PC-9 (cell line): ENCODE results near the gene ACSM5.

Experiments
- CTCF ChIP-seq: fragments of 200-600 bp; sonication (generic); conservative IDR thresholded peaks from 2 replicates; pipeline ENCODE4 v1.6.1; 2017; ENCODE audit warnings: mixed run types, antibody characterized with exemption, mild to moderate bottlenecking, moderate library complexity
- EZH2 ChIP-seq: fragments of 200-600 bp; sonication (generic); IDR thresholded peaks from 2 replicates; pipeline ENCODE4 v1.8.0; 2017; ENCODE audit warnings: antibody characterized with exemption, low read depth

- TF ChIP-seq CTCF = no peak
- no peak for TF ChIP-seq EZH2
Observed at GRCh38 chr16:20364051-20364450, 45.3 kb upstream of the ACSM5 start.
